HG02763 (cell line): ENCODE measurements around the gene DOCK4.
"Not testable (repeated sequence)": the region's sequence is repeated elsewhere in the genome, so short reads cannot be mapped to it uniquely, and the experiment has no call there.

Experiments
- ATAC-seq: cut with Tn5 transposase; IDR thresholded peaks from one replicate; pipeline ENCODE4 v1.9.1; 2021; ENCODE audit warnings: mild to moderate bottlenecking, moderate library complexity; ENCODE audit not compliant: unreplicated experiment

Gene DOCK4

DNA sequence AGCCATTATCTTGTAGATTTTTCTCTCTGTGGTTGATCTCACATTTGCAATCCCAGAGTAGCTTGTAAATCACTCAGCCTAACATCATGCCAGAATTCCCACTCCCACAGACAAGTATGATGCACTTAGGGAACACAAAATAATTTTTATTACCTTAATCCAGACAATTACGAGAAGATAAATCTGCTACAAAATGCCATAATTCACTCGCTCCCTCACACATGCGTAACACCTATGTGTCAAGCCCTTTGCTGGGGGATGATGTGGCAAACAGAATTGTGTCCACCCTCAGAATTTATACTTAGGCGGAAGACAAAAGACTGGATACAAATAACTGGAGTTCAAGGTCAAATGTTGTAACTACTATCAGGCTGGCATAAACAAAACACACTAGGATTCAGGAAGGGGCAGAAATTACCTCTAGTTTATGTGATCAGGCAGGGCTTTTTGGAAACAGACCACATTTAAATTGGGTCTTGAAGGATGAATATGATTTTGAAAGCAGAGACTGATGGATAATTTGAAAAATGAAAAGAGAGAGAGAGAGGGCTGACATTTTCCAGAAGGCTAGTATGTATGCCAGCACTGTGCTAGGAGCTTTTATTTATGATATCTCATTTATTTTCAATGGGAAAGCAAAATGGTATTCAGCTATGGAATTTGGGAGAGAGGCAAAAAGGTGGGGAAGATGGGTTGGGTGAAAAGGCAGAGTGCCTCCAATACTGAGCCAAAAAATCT is 69.8 kb downstream of the DOCK4 start:
- no peak for ATAC-seq

DNA sequence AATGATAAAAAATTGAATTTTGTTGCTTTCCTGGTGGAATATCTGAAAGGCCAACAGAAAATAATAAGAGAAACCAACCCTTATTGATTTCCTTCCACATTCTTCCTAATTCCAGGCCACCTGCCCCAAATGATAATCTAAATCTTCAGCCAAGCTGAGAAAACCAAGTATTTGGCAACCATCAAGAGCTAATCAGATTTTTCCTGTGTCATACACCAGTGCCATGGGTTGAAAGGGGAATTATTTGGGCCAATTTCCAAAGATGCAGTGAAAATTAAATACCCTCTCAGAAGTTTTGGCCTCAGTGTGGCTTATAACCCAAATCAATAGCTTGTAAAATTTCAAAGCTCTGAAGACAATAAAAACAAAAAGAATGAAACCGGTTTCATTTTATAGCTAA is 70.4 kb downstream of the DOCK4 start:
- ATAC-seq, result no peak

DNA sequence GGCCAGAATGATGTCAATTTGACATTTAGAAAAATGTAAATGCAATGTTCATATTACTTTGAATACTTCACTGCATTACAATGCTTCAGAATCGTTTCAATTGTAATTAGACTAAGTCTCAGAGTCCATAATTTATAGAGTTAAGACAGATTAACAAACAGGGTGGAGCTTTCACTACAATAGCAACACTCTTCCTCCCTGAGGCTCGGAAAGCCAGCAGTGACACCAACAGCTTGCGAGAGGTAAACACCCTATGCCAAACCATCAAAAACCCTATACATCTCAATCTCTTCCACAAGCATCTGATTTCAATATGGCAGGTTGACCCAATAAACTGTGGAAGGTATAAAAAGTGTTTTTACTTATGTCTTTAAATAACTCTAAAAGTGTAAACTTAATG is 72.2 kb downstream of the DOCK4 start:
- ATAC-seq, result no peak

DNA sequence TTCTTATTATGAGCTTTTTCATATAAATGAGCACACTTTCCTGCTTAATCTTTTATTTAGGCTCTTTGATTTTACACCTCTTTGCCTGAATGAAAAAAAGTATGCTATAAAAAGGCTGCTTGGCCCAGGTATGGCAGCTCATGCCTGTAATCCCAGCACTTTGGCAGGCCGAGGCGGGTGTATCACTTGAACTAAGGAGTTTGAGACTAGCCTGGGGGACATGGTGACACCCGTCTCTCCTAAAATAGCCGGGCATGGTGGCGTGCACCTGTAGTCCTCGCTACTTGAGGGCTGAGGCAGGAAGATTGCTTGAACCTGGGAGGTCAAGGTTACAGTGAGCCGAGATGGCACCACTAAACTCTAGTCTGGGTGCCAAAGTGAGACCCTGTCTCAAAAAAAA is 72.9 kb downstream of the DOCK4 start:
- no peak for ATAC-seq

DNA sequence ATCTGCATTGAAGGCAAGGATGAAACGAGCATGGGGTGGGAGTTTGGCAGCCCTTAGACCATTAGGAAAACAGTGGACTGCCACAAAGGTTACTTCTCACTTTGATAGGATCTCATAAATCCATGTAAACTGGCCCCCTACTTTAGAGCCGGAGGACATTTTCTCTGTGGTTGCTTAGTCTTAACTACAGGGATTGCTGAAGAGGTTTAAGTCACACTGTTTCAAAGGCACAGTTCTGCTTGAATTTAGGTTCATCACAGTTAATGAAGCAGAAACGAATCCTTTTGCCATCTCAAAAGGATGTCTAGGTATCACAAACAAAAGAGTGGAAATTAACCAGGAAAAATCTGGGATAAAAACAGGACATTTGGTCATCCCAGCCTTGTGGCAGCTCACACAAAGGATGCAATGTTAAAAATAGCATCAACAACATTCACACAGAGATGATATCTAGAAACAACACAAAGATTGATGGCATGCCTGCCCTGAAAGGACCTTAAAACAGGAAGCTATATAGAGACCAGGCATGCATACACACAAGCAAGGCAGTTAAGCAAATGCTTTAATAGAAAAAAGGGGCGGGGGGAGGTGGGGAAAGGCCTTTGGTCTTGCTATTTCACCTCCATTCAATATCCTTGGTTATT is 74.0 kb downstream of the DOCK4 start:
- no peak for ATAC-seq

DNA sequence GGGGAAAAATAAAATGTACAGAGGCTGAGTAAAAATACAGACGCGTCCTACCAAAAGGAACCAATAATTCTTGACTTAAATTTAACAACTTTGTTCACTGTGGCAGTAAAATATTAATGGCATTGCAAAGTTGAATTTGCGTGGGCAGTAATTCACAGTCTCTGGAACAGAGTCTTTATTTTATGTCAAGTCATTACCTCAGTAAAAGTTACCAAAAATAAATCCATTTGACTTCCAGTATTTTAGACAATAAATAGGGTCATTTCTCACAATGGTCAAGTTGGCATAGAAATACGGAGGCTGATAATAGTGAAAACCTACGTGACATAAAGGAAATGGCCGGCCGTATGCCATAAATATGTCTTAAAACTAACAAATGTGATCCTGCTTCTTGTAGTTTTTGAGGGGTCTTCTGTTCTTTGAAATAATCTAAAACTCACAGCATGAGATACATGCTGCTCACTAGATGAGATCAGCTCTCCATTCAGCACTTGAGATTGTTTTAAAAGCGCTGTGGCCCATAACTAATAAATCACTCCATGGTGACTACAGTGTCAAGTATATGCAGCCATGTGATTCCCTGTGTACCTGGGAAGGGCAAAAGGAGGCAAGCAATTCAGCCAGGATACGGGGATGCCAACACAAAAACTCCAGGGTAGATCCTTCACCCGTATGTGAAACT is 75.3 kb downstream of the DOCK4 start:
- ATAC-seq, result no peak

DNA sequence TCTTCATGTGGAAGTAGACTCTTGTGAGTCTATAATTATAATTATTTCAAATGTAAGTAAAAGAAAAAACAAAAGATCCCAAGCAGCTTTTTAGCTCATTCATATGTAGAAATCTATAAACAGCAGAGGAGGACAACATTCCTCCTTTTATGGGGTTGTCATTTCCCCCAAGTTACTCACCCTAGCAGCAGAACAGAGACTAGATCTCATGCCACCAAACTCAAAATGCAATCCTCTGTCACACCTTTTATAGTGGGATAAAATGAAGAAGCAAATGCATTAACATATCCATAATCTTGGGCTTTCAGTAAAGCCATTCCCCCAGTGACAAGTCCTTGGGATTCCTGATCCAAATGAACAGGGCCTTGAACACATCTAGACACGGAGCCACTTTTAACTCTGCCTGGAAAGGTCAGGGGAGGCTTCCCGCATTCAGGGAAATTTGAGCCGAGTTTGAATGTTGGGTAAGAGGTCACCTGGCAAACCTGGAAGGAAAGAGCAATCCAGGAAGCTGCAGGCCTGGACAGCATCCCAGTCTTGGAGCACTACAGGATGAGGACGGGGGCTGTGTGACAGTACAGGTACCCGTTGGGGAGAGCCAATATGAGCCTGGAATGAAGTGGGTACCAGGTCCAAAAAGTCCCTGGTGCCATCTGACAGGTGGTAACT is 76.4 kb downstream of the DOCK4 start:
- no peak for ATAC-seq

DNA sequence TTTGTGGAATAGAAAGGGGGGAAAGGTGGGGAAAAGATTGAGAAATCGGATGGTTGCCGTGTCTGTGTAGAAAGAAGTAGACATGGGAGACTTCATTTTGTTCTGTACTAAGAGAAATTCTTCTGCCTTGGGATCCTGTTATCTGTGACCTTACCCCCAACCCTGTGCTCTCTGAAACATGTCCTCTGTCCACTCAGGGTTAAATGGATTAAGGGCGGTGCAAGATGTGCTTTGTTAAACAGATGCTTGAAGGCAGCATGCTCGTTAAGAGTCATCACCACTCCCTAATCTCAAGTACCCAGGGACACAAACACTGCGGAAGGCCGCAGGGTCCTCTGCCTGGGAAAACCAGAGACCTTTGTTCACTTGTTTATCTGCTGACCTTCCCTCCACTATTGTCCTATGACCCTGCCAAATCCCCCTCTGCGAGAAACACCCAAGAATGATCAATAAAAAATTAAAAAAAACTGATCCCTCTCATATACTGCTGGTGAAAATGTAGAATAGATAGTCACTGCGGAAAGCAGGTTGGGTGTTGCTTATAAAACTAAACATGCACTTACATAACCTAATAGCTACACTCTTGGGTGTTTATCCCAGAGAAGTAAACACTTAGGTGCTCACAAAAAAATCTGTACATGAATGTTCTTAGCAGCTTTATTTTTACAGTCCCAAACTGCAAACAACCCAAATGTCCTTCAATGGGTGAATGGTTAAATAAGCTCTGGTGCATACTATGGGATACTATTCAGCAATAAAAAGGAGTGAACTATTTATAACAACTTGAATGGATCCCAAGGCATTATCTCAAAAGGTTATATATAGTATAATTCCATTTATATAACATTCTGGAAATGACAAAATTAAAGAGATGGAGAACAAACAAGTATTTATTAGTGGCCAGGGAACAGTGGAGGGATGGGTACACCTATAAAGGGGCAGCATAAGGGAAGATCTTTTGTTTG is 77.5 kb downstream of the DOCK4 start:
- ATAC-seq, result not testable (repeated sequence)

DNA sequence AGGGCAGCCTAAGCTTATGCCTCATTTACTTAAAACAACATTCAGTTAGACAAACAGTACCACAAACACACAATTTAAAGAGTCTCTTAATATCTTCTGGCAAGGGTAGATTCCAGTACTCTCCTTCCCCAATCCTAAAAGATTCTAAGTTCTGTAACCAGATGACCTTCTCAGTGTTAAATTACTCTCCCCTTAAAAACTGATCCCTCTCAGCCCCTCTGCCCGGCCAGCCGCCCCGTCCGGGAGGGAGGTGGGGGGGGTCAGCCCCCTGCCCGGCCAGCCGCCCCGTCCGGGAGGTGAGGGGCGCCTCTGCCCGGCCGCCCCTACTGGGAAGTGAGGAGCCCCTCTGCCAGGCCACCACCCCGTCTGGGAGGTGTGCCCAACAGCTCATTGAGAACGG is 78.2 kb downstream of the DOCK4 start:
- not testable (repeated sequence) for ATAC-seq

DNA sequence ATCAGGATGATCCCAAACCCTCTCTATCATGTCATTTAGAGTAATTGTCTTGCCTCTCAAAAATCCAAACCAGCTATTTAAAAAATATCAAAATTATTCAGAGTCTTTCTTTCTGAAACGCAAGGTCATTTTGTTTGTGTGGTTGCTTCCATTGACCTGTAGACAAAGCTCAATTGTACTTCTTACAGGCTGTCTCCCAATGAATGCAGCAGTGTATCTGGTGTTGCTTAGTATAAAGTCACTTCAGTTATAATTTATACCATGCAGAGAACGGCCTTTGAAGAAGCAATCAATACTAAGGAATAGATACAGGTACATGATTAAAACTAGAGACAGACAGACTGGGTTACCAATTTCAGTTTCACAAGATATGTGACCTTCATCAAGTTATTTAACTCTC is 80.9 kb downstream of the DOCK4 start:
- ATAC-seq, result no peak

DNA sequence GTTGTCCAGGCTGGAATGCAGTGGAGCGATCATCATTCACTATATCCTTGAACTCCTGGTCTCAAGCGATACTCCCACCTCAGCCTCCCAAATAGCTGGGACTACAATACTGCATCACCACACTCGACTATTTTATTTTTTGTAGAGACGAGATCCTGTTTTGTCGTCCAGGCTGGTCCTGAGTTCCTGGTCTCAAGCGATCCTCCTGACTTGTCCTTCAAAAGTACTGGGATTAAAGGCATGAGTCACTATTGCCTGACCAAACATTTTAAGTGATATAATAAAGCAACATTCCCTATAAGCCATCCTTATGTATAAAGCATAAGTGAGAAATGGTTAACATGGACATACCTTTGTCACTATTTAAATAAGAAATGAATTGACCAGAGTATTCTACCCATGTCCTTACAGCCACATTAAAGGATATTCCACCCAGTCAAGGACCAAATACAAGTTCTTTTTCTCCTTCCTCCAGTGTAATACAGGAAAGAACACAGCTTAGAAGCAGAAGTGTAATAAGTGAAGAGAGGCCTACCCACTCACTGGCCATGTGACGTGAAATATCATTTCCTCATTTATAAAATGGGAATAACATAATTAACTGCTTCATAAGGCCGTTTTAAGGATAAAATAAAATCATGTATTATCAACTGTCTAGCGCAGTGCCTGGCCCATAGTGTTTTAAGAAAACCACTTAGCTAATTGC is 82.0 kb downstream of the DOCK4 start:
- ATAC-seq, result no peak

DNA sequence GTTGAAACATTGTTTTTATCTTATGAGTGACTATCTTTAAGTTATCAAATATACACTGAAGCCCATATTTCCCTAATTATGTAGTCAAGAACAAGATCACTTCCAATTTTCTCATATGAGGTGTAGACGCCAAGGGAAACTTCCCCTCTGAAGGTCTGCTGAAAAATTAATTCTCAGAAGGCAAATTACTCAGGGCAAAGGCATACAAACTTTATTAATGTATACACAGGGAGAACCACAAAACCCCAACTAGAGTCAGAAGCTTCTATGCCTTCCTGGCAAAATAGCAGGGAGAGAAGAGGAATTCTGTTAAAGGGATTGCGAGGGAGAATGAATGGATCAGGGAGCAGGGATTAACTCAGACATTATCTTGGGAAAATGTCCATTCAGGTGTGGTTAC is 83.4 kb downstream of the DOCK4 start:
- no peak for ATAC-seq

DNA sequence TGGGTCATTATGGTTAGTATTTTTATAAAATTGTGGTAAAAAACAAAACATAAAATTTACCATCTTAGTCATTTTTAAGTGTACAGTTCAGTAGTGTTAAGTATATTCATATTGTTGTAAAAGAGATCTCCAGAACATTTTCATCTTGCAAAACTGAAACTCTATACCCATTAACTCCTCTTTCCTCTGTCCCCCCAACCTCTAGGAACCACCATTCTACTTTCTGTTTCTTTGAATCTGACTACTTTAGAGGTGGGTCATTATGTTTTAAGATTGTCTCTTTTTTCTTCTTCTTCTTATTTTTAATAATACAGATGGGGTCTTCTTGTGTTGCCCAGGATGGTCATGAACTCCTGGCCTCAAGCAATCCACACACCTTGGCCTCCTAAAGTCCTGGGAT is 84.1 kb downstream of the DOCK4 start:
- ATAC-seq, result no peak

DNA sequence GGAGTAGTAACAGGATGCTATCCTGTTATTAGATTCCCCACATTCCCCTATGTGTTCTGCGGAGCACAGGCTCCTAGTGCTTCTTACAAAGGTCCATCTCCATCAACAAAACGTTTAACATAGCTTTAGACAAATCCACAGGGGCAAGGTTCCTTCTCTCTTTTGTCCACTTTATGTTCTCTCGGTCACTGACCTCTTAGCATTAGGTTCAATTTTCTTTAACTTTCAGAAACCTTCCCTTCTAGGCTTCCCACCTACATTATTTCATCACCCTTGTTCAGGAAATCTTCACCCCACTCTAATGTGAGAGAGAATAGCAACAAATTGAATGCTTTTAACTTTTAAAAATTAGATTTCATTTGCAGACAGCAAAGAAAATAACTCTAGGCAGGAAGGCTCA is 84.9 kb downstream of the DOCK4 start:
- ATAC-seq, result no peak

DNA sequence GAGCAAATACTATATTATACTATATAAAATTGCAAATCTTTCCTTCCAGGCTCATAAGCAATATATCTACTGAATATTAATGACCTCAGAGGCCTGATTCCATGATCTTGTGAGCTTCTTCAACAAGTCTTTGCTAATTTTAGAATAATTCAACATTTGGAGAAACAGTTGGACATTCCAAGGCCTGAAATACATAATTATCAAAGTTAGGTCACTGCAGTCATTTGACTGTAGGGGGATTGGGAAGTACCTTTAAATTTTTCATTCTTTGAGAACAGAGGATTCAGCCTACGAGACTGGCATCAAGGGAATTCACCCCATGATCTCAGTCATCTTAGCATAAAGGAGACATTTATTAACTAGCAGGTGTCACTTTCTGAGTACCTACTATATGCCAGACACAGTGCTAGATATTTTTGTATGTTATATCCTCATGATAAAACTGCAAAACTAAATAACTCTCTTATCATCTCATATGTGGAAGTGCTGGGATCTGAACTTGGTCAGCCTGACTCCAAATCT is 85.4 kb downstream of the DOCK4 start:
- no peak for ATAC-seq

DNA sequence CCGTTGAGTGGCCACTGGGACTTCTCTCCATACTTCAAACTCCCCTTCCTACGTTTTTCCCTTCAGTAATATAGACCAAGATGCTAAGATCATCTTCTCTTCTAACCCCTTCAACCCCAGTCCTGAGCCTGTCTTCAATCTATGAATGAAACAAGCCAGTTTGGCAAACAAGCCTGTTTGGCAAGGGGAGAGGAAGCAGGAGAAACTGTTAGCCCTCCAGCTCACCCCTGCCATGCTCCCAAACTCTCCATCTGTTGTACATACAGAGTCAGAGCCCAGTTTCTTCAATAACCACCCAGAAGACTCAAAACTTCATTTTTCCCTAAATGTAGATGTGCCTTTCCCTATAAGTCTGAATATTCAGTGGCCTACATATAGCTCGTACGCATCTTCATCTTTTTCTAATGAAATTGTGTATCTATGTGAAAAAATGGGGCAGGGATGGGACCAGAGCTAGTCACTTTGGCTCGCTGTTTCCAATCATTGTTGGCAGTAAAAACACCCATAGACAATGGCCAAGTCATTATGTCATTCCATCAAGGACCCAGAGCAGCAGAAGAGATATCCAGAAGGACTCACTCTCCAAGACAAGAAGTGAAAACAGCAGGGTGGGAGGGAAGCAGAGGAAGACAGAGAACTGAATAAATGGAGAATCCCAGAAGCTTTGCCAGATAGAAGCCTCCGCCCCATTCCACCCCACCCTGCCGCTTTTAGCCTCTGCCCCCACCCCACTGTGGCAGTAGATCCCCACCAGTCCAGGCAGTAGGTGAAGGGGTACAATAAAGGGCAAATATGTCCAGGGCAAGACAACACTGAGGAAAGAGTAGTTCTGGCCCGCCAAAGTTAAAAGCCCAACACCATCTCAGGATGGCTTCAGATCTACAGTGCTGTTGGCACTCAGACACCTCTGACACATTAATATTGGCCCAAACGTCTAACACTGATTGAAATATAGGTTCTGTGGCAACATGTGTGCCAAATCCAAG is 87.3 kb downstream of the DOCK4 start:
- ATAC-seq, result no peak

DNA sequence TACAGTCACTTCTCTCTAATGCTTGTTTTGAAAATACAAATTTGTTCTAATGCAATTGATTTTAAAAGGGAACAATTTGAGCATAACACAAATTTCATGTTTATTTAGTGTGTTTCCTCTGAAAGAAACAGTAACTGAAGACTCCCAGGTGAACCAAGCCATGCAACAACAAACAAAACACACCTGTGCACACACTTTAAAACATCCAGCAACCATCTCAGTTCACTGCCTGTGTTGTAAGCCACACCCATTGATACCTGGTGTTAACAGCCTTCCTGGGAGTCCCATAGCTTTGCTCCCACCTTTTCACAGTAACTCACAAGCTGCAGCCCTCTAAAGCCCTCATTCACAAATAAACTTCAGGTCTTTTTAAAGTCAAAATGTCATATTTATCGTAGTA is 89.3 kb downstream of the DOCK4 start:
- no peak for ATAC-seq

DNA sequence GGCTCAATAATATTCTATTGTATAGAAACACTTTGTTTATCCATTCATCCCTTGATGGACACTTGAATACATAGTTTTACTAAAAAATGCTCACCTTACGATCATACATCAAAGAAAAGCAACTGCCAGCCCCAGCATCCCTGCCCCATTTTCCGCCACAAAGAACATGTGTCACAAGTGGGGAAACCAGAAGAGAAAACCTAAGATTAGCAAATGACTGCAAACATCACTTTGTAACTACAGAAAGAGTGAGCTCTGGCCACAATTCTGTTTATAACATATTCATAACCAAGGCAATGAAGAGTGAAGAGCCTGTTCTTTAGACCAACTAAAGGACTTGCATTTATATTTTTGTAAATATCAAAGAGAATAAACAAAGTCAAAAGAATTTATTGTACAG is 89.8 kb downstream of the DOCK4 start:
- ATAC-seq, result no peak

DNA sequence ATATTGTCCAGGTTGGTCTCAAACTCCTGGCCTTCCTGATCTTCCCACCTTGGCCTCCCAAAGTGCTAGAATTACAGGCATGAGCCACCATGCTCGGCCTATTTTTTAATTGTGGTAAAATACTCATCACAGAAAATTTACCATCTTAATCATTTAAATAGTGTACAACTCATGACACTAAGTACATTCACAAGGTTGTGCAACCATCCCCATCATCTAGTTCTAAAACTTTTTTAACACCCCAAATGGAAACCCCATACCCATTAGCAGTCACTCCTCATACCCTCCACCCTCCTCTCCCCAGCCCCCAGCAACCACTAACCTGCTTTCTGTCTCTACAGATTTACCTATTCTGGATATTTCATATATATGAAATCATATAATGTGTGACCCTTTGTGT is 90.3 kb downstream of the DOCK4 start:
- no peak for ATAC-seq
